Heart right ventricle (tissue), 16 donors: ENCODE results near the gene OR7A5. TPM values are rescaled to one million over a fixed set of nuclear protein-coding genes. Genes with fewer than 3 reads are reported as not detected.

Experiments
- ATAC-seq, 8 donors: fragments of 200-7000 bp; cut with Tn5 transposase; one replicate each; pipeline ENCODE4 v1.9.1; 2020; ENCODE audit warnings: mild to moderate bottlenecking in 8 of 8, moderate library complexity in 8 of 8, moderate number of reproducible peaks in 1 of 8
- DNase-seq, 2 donors: peaks; one replicate each; pipeline ENCODE4 v3.0.0-alpha.2; 2020
- H3K27ac ChIP-seq, 10 donors: fragments of 200-600 bp; sonication (generic) in 2 of 10; one replicate each; pipeline versions ENCODE4 v1.5.0 to v1.8.0; 2020 to 2022; ENCODE audit warnings: mild to moderate bottlenecking in 3 of 10
- H3K27me3 ChIP-seq, 7 donors: fragments of 200-600 bp; one replicate each; pipeline ENCODE4 v1.8.0; 2021 to 2022; ENCODE audit warnings: mild to moderate bottlenecking in 2 of 7
- H3K36me3 ChIP-seq, 9 donors: fragments of 200-600 bp; sonication (generic) in 1 of 9; one replicate each; pipeline versions ENCODE4 v1.5.0 to v1.8.0; 2020 to 2022; ENCODE audit warnings: mild to moderate bottlenecking in 2 of 9
- H3K4me1 ChIP-seq, 9 donors: fragments of 200-600 bp; sonication (generic) in 1 of 9; one replicate each; pipeline versions ENCODE4 v1.5.0 to v1.8.0; 2020 to 2022; ENCODE audit warnings: mild to moderate bottlenecking in 4 of 9
- H3K4me3 ChIP-seq, 10 donors: fragments of 200-600 bp; sonication (generic) in 2 of 10; one replicate each; pipeline versions ENCODE4 v1.5.0 to v1.8.0; 2020 to 2022; ENCODE audit warnings: mild to moderate bottlenecking in 7 of 10, moderate library complexity in 2 of 10
- H3K9me3 ChIP-seq, 11 donors: fragments of 200-600 bp in 10 of 11; sonication (generic) in 2 of 11; one replicate each; pipeline versions ENCODE4 v1.5.0 to v1.8.0; 2013 to 2022; ENCODE audit warnings: mild to moderate bottlenecking in 2 of 11, control low read depth in 1 of 11, moderate library complexity in 1 of 11
- CTCF ChIP-seq, 9 donors: fragments of 200-600 bp; sonication (generic) in 2 of 9; IDR thresholded peaks; one replicate each; pipeline versions ENCODE4 v1.5.0 to v1.8.0; 2021 to 2022; ENCODE audit warnings: antibody characterized with exemption in 9 of 9, mild to moderate bottlenecking in 5 of 9, moderate library complexity in 1 of 9
- WGBS, 2 donors: extraction: QIAGEN DNeasy Blood & Tissue Kit; methylation state at CpG; one replicate each; pipeline ENCODE4 v1.1.7; 2013; ENCODE audit warnings: inconsistent platforms in 1 of 2; 5-methylcytosine and 5-hydroxymethylcytosine counted together
- intact Hi-C, 10 donors: fragments of 100-400 bp; cut with DNase I; formaldehyde crosslinking; loops; one replicate each; pipeline versions ENCODE4 v1.11.1 to v1.14.2; 2022
- polyA plus RNA-seq, 2 donors: library from polyadenylated mRNA; stranded (reverse); fragments of 200-250 nt; gene quantifications; one replicate each; pipeline ENCODE4 v1.2.3, GENCODE V29; 2013
- total RNA-seq, 10 donors: library from RNA; stranded (reverse); fragmentation: NEBNext Ultra II Directional in 3 of 10; extraction: Animal tissue kit (Norgen Biotek cat#: 25700) in 3 of 10; gene quantifications; one replicate each; pipeline versions ENCODE4 v1.2.1 to v1.2.4, GENCODE V29; 2021 to 2023
- donor health status: Arrhythmogenic right ventricular cardiomyopathy.
- donor health status: ischemic (EF 13 %, LVEDD 7.1; RV severe dilation, severe dysfunction).
- donor health status: healthy with polysubstance abuse.
- donor health status: DM: no; HTN: yes; CAD: no.
- donor health status: DM: no; HTN: no; CAD: no.
- donor health status: ischemic (EF 25% LVEDD 6.9; RV normal size, moderate dysfunction).
- donor health status: ischemic (EF 25% LVEDD 5.7; RV mildly dilated, moderate dysfunction).
- donor health status: healthy.
- donor health status: DM: yes; HTN: yes; CAD: no.
- donor health status: Ischemic cardiomyopathy.
- donor health status: ischemic (EF 35%, LVEDD 5.7; RV mildly dilated, moderate dysfunction).
- donor health status: nonischemic (EF 11% LVEDD 7.7; RV severe dilation, severe dysfunction).
- donor health status: DM: yes; HTN: yes; CAD: no.
- donor health status: PGD.
- donor health status: ischemic (EF 29% LVEDD 5.4; RV normal size, mild dysfunction).
- donor health status: nonischemic (EF 23%, LVEDD 6.1; RV moderate dilation, normal function).

Gene OR7A5
- total and polyA plus RNA-seq, 12 donors = not detected

- Histone ChIP-seq H3K36me3 (no peaks in the 10 kb centered on the region), H3K4me3 (no peak overlapping the region), H3K4me1 (no peaks in the 10 kb centered on the region), H3K27ac (no peak overlapping the region), H3K27me3 (peaks cover 0 to 18% (median 0%) of the 10 kb centered on the region in 7 donors), H3K9me3 (peaks cover 0 to 11% (median 0%) of the 10 kb centered on the region in 11 donors)
- intact Hi-C loops = no loop called here
- TF ChIP-seq CTCF (IDR thresholded peaks at IDR 0.05) = no peak
- 52 to 55% methylated on average over 6 of the region's 6 CpGs for WGBS, 2 donors
- ATAC-seq (peak in 1 of 8 donors; percentile 52), DNase-seq (no peak)
Measured at GRCh38 chr19:14843578-14843977, 8.6 kb upstream of the OR7A5 start.

GRCh38 chr19:14843169-14843568, 8.2 kb upstream of the OR7A5 start:
- Histone ChIP-seq H3K27ac (no peak overlapping the region), H3K36me3 (no peaks in the 10 kb centered on the region), H3K27me3 (peaks cover 0 to 18% (median 0%) of the 10 kb centered on the region in 7 donors), H3K4me1 (no peaks in the 10 kb centered on the region), H3K4me3 (no peak overlapping the region), H3K9me3 (peaks cover 0 to 11% (median 0%) of the 10 kb centered on the region in 11 donors)
- intact Hi-C loops = no loop called here
- ATAC-seq (no peak), DNase-seq (no peak)
- 38 to 46% methylated on average over 2 of the region's 2 CpGs for WGBS, 2 donors
- TF ChIP-seq CTCF (IDR thresholded peaks at IDR 0.05) = no peak

DNA sequence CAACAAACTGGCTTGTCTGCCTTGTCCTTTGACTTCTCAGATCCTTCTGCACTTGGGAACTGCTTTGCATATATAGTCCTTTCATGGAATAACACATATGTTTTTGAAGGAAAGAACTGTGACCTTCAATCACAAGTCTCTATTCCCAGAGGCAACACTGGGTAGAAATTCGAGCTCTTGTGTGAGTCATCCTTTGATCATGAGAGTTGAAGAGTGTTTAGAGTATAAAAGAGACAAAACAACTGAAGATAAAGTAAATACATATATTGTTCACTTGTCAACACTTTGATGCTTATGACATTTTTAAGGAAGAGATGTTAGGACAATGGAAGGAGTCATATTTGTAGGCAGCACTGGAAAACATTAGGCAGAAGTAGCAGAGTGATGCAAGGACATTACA, 5.2 kb upstream of the OR7A5 start:
- peaks cover 0 to 24% (median 0%) of the 10 kb centered on the region in 7 donors for H3K27me3 ChIP-seq
- H3K36me3 ChIP-seq = no peaks in the 10 kb centered on the region
- H3K4me1 ChIP-seq = no peaks in the 10 kb centered on the region
- ATAC-seq (no peak), DNase-seq (no peak)
- intact Hi-C loops = no loop called here
- 24 to 44% methylated on average over 1 of the region's 1 CpG for WGBS, 2 donors
- H3K27ac ChIP-seq = no peak overlapping the region
- H3K9me3 ChIP-seq = peaks cover 0 to 11% (median 0%) of the 10 kb centered on the region in 11 donors
- H3K4me3 ChIP-seq = no peak overlapping the region
- TF ChIP-seq CTCF (IDR thresholded peaks at IDR 0.05) = no peak

- WGBS, 2 donors = 62 to 63% methylated on average over 4 of the region's 4 CpGs
- no peak overlapping the region for H3K27ac ChIP-seq
- H3K36me3 ChIP-seq = no peaks in the 10 kb centered on the region
- intact Hi-C loops = no loop called here
- DNase-seq = no peak
- no peaks in the 10 kb centered on the region for H3K4me1 ChIP-seq
- H3K27me3 ChIP-seq = peaks cover 0 to 11% (median 5%) of the 10 kb centered on the region in 7 donors
- no peak for TF ChIP-seq CTCF (IDR thresholded peaks at IDR 0.05)
- H3K9me3 ChIP-seq = peaks cover 0 to 11% (median 0%) of the 10 kb centered on the region in 11 donors
- H3K4me3 ChIP-seq = no peak overlapping the region
- ATAC-seq = no peak
Measured at GRCh38 chr19:14837391-14837790, 2.4 kb upstream of the OR7A5 start.
